Measurements from ENCODE around the gene SMAD5. TPM values are rescaled to one million over a fixed set of nuclear protein-coding genes. Genes with fewer than 3 reads are reported as not detected.

SMAD5 gene
- polyA plus RNA-seq, 3 donors = 55.6 to 74.9 (median 68.5) TPM

DNA sequence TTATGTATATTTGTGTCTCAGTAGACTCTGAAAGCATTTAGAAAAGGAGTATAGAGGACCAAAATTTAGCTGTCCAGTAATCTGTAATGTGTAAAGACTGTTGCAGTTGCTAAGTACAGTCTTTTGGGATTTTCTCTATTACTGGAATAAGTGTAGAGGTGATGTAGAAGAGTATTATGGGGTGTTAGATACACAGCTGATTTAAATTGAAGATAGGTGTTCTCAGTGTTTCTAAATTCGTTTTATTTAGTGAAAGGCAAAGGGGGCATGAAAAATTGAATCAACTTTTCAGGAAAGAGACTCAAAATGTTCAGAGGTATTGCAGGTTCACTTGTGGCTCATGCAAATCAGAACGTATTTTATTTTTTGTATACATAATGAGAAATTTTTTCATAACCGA is 13.6 kb downstream of the SMAD5 start:
- DNase-seq = no peak

DNA sequence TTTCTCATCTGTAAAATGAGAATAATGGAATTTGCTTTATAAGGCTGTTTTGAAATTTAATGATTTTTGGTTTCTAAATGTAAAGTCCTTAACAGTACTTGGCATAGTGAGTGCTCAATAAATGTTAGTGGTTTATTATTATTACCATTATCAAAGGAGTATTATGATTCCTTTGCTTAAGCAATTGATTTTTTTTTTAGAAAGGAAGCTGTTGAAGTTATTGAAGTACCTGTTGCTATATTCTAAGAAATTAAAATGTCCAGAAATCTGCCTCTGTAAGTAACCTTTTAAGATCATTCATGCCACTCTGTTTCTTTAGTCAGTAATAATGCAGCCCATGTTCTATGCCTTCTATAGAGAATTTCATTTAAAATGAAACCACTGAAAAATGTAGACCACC is 15.0 kb downstream of the SMAD5 start:
- DNase-seq = no peak

DNA sequence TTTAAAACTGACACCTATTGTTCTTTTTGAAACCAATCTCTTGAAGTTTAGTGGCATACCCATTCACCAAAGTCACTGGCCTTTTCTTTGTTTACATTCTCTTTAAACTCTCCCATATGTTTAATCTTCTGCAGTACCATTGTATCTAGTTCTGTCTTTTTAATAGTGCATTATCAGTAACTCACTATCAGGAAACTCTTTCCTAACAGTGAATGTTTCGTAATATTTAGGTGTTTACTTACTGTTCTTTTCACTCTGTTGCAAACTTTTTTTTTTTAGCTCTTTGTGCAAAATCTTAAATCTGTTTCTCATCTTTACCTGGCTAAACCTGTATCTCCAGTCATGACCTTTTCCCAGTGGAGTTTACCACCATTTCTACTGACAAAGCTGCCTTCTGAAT is 17.2 kb downstream of the SMAD5 start:
- no peak for DNase-seq

DNA sequence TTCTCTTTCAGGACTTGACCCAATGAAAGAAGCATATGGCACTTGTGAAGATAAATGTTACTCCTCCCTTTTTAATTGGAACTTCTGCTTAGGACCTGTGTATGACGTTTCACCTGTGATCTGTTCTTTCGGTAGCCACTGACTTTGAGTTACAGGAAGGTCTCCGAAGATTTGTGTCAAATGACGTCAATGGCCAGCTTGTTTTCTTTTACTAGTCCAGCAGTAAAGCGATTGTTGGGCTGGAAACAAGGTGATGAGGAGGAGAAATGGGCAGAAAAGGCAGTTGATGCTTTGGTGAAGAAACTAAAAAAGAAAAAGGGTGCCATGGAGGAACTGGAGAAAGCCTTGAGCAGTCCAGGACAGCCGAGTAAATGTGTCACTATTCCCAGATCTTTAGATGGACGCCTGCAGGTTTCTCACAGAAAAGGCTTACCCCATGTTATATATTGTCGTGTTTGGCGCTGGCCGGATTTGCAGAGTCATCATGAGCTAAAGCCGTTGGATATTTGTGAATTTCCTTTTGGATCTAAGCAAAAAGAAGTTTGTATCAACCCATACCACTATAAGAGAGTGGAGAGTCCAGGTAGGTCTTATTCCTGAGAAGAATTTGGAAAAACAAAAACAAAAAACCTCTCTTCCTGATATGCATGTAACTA is 21.1 kb downstream of the SMAD5 start:
- no peak for DNase-seq

DNA sequence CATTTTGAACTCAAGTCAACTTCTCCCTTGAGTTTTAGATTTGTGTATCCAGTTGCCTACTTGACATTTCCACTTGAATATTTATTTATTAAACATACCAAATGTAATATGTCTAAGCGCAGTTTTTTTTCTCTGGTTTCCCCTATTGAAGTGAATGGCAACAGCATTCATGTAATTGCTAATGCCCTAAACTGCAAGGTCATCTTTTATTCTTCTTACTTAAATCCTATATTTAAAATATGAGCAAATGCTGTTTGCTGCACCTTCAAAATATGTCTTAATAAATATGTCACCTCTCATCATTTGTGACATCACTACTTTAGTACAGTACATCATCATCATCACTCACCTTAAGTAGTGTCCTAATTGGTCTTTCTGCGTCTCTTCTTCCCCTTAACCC is 22.4 kb downstream of the SMAD5 start:
- DNase-seq = no peak

DNA sequence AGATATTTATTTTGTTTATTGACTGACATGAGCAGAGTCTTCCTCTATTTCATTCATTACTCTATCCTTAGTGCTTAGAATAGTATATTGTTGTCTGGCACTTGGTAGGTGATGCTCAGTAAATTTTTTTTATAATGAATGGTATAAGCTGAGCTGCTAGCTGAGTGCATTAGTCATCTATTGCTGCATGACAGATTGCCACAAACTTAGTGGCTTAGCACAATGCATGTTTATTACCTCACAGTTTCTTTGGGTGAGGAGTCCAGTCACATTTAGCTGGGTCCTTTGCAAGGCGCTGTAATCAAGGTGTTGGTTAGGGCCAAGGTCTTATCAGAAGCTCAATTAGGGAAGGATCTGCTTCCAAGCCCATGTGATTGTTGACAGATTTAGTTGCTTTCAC is 23.1 kb downstream of the SMAD5 start:
- no peak for DNase-seq

DNA sequence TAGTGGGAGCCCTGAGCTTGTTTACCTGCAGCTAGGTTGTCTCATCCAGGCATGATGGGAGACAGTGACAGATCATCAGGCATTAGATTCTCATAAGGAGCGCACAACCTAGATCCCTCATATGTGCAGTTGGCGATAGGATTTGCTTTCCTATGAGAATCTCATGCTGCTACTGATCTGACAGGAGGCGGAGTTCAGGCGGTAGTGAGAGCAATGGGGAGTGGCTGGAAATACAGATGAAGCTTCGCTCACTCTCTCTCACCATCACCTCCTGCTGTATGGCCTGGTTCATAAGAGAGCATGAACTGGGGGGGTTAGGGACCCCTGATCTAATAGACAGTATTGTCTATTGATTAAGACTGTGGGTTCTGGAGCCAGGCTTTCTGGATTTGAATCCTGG is 24.9 kb downstream of the SMAD5 start:
- no peak for DNase-seq

DNA sequence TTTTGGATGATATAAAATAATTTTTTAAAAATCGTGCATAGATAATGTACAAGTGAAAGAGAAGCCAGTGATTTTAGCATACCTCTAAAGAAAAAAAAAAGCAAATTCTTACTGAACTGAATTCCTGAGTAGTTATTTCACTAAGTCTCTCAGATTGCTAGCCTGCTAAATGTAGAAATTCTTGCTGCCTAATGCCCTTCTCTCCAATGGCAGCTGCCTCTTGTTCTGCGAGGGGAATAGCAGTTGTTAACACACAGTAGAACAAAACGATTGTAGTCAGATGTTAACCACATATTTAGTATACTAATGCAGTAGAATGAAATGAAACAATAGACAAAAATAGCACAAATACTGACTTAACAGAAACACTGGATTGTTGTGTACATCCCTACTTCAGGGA is 26.8 kb downstream of the SMAD5 start:
- DNase-seq = no peak

DNA sequence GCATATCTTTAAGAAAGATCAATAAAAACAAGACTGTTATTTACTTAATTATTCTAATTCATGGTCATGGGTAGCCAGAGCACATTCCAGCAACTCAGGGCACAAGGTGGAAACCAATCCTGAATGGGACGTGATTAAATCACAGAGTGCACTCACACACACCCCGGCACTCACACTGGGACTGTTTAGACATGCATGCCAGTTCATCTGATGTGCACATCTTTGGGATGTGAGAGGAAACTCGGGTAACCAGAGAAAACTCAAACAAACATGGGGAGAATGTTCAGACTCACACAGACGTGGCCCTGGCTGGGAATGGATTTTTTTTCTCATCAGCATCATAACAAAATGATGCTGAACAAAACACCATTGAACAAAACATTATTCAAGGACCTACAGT is 29.4 kb downstream of the SMAD5 start:
- DNase-seq = no peak

DNA sequence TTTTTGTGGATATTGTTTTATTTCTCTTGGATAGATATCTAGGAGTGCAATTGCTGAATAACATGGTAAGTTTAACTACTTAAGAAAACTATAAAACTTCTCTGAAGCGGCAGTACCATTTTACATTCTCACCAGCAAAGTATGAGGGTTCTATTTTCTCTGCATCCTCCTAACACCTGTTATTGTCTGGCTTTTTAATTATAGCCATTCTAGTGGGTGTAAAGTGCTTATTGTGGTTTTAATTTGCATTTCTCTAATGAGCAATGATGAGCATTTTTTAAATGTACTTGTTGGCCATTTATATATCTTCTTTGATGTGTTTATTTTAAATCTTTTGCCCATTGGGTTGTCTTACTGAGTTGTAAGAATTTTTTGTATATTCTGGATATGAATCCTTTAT is 31.6 kb downstream of the SMAD5 start:
- no peak for DNase-seq

DNA sequence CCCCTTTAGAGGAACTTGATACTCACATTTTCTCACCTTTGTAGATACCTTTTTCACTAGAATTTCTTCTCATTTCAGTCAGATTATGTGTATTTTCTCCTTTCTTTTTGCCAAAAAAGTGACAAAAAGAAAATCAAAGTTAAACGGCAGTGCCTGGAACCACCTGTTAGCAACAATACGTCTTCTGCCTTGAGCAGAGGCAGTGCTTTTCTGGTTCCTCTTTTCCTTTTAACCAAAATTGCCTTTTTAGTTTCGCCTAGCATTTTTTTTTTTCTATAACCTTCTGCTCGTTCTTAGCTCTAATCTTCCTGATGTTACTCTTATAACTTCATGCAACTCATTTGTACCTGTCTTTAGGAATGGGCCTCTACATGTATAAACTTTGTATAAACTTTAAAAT is 34.3 kb downstream of the SMAD5 start:
- no peak for DNase-seq

DNA sequence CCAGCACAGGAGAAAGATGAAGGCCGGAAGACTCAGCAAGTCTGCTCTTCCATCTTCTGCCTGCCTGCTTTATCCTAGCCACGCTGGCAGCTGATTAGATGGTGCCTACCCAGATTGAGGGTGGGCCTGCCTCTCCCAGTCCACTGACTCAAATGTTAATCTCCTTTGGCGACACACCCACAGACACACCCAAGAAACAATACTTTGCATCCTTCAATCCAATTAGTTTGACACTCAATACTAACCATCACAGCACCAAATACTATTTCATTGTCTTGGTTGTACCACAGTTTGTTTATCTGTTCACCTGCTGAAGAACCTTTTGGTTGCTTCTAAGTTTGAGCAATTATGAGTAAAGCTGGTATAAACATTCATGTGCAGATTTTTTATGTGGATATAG is 36.6 kb downstream of the SMAD5 start:
- no peak for DNase-seq

DNA sequence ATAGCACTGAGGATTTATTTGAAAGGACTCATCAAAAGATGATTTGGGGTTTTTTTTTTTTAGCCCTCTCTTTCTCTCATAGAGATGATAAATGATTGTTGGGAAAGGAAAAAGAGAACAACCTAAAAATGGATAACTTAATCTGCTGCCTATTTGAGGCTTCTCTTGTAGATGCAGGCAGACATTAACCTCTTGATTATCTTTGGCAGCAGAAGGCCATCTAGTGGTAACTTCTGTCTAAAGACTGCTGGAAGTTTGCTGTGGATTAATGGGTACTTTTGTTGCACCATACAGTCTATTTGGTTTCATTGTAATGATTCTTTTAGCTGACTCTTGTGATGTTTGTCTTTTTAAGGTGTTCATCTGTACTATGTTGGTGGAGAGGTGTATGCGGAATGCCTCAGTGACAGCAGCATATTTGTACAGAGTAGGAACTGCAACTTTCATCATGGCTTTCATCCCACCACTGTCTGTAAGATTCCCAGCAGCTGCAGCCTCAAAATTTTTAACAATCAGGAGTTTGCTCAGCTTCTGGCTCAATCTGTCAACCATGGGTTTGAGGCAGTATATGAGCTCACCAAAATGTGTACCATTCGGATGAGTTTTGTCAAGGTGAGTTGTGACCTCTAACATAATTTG is 41.5 kb downstream of the SMAD5 start:
- peak; percentile 42 for DNase-seq

DNA sequence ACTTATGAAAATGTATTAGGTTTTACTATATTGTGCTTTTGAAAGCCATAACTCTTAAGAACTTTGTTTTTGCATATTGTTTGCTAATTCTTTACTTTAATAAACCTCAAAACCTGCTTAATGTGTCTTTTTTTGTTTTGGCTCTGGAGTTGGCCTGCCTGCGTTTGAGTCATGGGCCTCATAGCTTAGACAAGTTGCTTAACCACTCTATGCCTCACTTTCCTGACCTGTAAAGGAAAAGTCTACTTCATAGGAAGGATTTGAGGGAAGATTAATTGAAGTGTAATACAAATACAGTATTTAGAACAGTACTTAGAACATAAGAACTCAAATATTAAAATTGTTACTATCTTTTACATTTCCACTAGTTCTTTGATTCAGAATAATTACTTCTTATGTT is 50.0 kb downstream of the SMAD5 start:
- DNase-seq = no peak

DNA sequence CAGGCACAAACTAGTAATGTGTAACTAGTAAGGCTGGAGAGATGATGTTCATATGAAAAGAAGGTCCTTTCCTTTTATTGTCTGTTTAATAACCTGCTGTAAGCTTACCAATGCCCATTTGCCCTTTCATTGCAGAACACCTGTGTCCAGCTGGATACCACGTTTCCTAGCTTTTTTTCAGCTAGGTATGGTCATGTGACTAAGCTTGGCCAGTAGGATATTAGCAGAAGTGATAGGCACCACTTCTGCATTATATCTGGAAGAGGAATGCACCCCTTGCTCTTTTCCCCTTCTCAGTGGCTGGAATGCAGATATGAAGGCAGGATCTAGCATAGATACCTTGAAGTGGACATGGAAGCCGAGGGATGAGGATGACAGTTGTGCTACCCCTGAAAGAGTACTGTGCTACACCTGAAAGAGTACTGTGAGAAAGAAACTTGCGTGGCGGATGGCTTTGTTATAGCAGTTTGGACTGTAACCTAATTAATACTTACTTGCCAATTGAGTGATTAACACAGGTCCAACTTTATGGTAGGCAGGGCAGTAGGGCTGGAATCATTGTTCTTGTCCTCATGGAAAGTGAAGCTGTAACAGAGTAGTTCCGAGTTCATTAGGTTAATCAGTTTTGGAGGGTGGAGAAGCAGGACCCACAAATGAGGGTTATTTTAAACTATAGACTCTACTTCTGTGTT is 53.5 kb downstream of the SMAD5 start:
- DNase-seq = no peak

DNA sequence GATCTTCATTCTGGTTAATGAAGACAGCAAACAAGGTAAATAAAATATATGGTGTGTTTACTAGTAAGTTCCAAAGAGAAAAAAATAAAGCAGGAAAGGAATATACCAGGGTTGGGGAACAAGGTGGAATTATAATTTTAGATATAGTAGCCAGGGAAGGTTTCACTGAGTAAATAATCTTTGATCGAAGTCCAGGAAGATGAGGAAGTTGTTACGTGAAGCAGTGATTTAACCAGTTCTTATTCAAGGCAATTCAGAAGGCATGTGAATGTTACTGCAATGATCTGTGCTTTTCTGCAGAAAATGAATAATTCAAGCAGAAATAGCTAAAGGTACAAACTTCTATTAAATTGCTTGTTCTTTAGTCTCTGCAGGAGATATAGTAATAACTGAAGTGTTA is 54.2 kb downstream of the SMAD5 start:
- DNase-seq = no peak

DNA sequence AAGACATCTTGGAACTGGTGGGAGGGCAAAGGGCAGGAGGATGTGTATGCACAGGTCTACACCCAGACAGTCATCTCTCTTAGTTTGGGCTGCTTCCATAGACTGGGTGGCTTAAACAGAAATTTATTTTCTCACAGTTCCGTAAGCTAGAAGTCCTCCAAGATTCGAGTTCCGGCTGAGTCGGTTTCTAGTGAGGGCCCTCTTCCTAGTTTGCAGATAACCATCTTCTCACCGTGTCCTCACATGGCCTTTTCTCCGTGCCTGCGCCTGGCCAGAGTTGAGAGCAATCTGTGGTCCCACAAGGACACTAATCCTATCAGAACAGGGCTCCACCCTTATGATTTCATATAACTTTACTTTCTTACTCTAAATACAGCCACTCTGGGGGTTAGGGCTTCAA is 56.2 kb downstream of the SMAD5 start:
- no peak for DNase-seq

DNA sequence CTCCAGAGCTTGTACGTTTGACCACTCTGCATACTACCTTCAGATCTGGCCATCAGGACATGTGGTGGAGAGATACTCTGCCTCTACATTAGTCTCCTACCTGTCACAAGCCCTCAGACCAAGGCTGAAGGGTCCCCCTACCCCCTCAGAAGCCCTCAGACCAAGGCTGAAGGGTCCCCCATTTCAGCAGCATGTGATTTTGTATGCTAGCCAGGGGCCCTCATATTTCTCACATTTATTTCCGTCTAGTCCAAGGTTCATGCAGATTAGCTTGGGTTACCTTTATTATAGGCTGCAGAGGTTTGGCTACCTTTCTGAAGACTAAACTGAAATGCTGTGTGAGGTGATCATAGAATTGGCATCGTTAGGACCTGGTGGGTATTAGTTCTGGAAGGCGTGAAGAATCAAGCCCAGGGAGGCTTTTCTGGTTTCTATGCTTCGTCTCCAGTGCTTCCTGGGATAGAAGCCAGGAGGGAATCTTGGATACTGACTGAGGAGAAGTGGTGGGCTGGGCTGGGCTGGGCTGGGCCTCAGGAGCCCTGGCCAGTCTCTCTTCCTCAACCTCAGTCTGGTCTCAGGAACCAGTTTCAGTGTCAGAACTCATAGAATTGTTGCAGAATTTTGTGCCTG is 57.6 kb downstream of the SMAD5 start:
- DNase-seq = no peak

DNA sequence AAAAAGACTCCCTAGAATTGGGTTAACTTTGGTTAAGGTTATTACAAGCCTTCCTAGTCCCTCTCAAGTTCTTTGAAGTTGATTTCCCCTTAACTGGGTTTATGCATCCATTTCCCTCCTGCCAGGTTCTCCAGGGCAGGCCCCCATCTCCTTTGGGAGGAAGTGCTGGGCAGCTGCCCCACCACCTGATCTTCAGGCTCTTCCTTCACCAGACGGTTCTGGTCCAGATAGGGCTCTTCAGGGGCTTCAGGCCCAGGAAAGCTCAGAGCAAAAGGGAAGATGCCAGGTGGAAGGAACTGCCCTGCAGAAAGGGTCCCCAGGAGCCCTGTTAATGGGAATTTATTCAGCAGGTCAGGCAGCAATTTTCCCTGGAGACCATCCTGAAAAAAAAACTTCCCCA is 58.3 kb downstream of the SMAD5 start:
- DNase-seq = no peak

DNA sequence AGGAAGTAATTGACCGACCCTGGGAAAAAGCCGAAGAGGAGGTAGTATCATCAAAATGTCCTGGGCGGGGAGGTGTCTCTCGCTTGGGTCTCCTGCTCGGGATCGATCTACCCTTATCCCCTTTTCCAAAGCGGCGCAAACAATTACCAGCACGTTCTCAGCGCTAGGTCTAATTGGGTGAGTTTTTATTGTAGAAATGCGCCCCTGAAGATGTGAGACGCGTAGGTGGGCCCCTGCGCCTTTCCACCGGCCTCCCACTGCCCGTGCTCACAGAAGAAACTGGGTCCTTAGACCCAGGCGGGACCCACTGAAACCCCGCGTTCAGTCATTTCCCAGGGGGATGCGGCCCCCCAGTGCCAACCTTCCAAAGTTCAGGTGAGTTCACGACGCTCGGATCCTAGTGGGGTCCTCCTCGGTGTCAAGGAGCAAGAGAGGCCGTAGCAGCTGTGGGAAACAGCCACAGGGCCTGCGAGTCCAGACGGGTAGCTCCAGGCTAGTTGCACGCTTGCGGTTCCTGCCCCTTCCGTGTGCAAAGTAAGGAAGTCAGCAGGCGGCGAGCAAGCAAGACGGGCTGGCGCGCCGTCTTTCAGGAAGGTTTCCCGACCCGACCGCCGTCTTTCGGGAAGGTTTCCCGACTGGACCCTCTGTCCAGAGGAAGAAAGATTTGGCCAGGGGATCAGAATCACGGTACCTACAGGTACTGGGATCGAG is 58.8 kb downstream of the SMAD5 start:
- no peak for DNase-seq

DNA sequence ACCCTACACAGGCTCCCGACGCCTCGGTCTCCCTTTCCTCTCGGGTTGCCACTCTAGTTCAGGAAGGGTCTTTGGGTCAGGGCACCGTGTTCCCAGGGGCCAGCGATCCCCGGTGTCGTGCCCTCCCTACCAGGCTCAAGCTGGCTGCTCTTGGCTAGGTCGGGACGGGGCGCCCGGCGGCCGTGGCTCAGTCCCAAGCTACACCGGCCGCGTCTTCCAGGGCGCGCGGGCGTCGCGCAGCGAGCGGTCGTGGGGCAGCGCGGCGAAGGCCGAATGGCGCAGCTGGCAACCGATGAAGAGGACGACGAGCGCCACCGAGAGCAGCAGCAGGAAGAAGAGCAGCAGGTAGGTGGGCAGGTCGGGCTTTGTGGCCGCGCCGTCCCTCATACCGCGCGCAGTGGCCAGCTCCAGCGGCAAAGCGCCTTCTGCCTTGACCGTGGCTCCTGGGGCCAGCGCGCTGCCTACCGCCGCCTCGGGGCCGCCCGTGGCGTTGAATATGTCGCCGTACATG is 59.4 kb downstream of the SMAD5 start:
- no peak for DNase-seq
